Esophagus (tissue), 2 donors: ENCODE measurements around the gene CCT7. TPM values are rescaled to one million over a fixed set of nuclear protein-coding genes. Genes with fewer than 3 reads are reported as not detected.

Source experiments
- H3K27ac ChIP-seq, 2 donors: one replicate each; pipeline ENCODE4 v1.5.1; 2013; ENCODE audit warnings: low read depth in 2 of 2, mild to moderate bottlenecking in 2 of 2, inconsistent platforms in 1 of 2, low read length in 1 of 2, moderate library complexity in 1 of 2
- H3K27me3 ChIP-seq, 2 donors: one replicate each; pipeline ENCODE4 v1.6.1; 2013; ENCODE audit warnings: low read length in 2 of 2, control low read depth in 1 of 2, mild to moderate bottlenecking in 1 of 2; ENCODE audit not compliant: insufficient read depth in 2 of 2, control insufficient read depth in 1 of 2
- H3K36me3 ChIP-seq, 2 donors: one replicate each; pipeline ENCODE4 v1.6.1; 2013; ENCODE audit warnings: low read length in 1 of 2; ENCODE audit not compliant: control insufficient read depth in 2 of 2, insufficient read depth in 2 of 2
- H3K4me1 ChIP-seq, 2 donors: one replicate each; pipeline ENCODE4 v1.6.1; 2013; ENCODE audit warnings: low read length in 1 of 2; ENCODE audit not compliant: control insufficient read depth in 2 of 2, insufficient read depth in 2 of 2
- H3K4me3 ChIP-seq, 2 donors: one replicate each; pipeline ENCODE4 v1.5.1; 2013; ENCODE audit warnings: low read length in 2 of 2, mild to moderate bottlenecking in 2 of 2, low read depth in 1 of 2, moderate library complexity in 1 of 2
- H3K9me3 ChIP-seq, 2 donors: one replicate each; pipeline ENCODE4 v1.6.1; 2013; ENCODE audit warnings: mild to moderate bottlenecking in 2 of 2, low read depth in 1 of 2, low read length in 1 of 2, moderate library complexity in 1 of 2; ENCODE audit not compliant: control insufficient read depth in 2 of 2, insufficient read depth in 1 of 2
- WGBS, 2 donors: extraction: QIAGEN DNeasy Blood & Tissue Kit; methylation state at CpG; one replicate each; pipeline ENCODE4 v1.1.7; 2013; 5-methylcytosine and 5-hydroxymethylcytosine counted together
- polyA plus RNA-seq, 2 donors: library from polyadenylated mRNA; stranded (reverse); fragments of 200-250 nt; gene quantifications; one replicate each; pipeline ENCODE4 v1.2.3, GENCODE V29; 2013
- donor health status: healthy with polysubstance abuse.
- donor health status: Bipolar disorder and iron deficiency.

Gene CCT7
- polyA plus RNA-seq, 2 donors = 101 to 164 TPM

GRCh38 chr2:73238149-73238548 lies 4.0 kb downstream of the CCT7 start:
- no peaks in the 10 kb centered on the region for H3K27me3 ChIP-seq
- no peak overlapping the region for H3K27ac ChIP-seq
- H3K36me3 ChIP-seq = peaks cover 7 to 9% of the 10 kb centered on the region in 2 donors
- H3K9me3 ChIP-seq = no peaks in the 10 kb centered on the region
- WGBS, 2 donors = 74 to 83% methylated on average over 3 of the region's 3 CpGs
- H3K4me3 ChIP-seq = no peak overlapping the region
- peaks cover 0 to 4% of the 10 kb centered on the region in 2 donors for H3K4me1 ChIP-seq

GRCh38 chr2:73238976-73239375 lies 4.9 kb downstream of the CCT7 start:
- WGBS, 2 donors = 84 to 92% methylated on average over 1 of the region's 1 CpG
- H3K27me3 ChIP-seq = no peaks in the 10 kb centered on the region
- no peak overlapping the region for H3K27ac ChIP-seq
- no peak overlapping the region for H3K4me3 ChIP-seq
- peaks cover 7 to 9% of the 10 kb centered on the region in 2 donors for H3K36me3 ChIP-seq
- H3K4me1 ChIP-seq = peaks cover 0 to 4% of the 10 kb centered on the region in 2 donors
- H3K9me3 ChIP-seq = no peaks in the 10 kb centered on the region

- Histone ChIP-seq H3K9me3 (no peaks in the 10 kb centered on the region), H3K36me3 (peaks cover 9 to 12% of the 10 kb centered on the region in 2 donors), H3K27ac (no peak overlapping the region), H3K27me3 (no peaks in the 10 kb centered on the region), H3K4me3 (no peak overlapping the region), H3K4me1 (peaks cover 2 to 4% of the 10 kb centered on the region in 2 donors)
- 35 to 51% methylated on average over 3 of the region's 3 CpGs for WGBS, 2 donors
These were observed 5.7 kb downstream of the CCT7 start for GRCh38 chr2:73239776-73240175.

GRCh38 chr2:73243884-73244570 lies 9.9 kb downstream of the CCT7 start:
- no peaks in the 10 kb centered on the region for H3K9me3 ChIP-seq
- H3K27ac ChIP-seq = no peak overlapping the region
- H3K4me1 ChIP-seq = peaks cover 0 to 2% of the 10 kb centered on the region in 2 donors
- H3K4me3 ChIP-seq = no peak overlapping the region
- no peaks in the 10 kb centered on the region for H3K27me3 ChIP-seq
- peaks cover 23 to 27% of the 10 kb centered on the region in 2 donors for H3K36me3 ChIP-seq
- 33 to 51% methylated on average over 5 of the region's 5 CpGs for WGBS, 2 donors

- 74 to 80% methylated on average over 3 of the region's 3 CpGs for WGBS, 2 donors
- peaks cover 21 to 27% of the 10 kb centered on the region in 2 donors for H3K36me3 ChIP-seq
These were observed 10.5 kb downstream of the CCT7 start for GRCh38 chr2:73244580-73244979.

GRCh38 chr2:73246850-73247249 lies 12.7 kb downstream of the CCT7 start:
- no peaks in the 10 kb centered on the region for H3K27me3 ChIP-seq
- WGBS, 2 donors = 80 to 85% methylated on average over 3 of the region's 3 CpGs
- H3K9me3 ChIP-seq = no peaks in the 10 kb centered on the region
- no peak overlapping the region for H3K4me3 ChIP-seq
- peaks cover 0 to 2% of the 10 kb centered on the region in 2 donors for H3K4me1 ChIP-seq
- H3K27ac ChIP-seq = no peak overlapping the region
- peaks cover 23 to 39% of the 10 kb centered on the region in 2 donors for H3K36me3 ChIP-seq

More at GRCh38 chr2:73244580-73244979, 10.5 kb downstream of the CCT7 start:
- Histone ChIP-seq H3K27me3 (no peaks in the 10 kb centered on the region), H3K4me1 (peaks cover 0 to 2% of the 10 kb centered on the region in 2 donors), H3K4me3 (no peak overlapping the region), H3K27ac (no peak overlapping the region), H3K9me3 (no peaks in the 10 kb centered on the region)

- no peaks in the 10 kb centered on the region for H3K9me3 ChIP-seq
- H3K27ac ChIP-seq = no peak overlapping the region
- H3K36me3 ChIP-seq = peaks cover 27 to 53% of the 10 kb centered on the region in 2 donors
- H3K4me3 ChIP-seq = no peak overlapping the region
- H3K4me1 ChIP-seq = no peaks in the 10 kb centered on the region
- 83 to 87% methylated on average over 9 of the region's 9 CpGs for WGBS, 2 donors
- H3K27me3 ChIP-seq = no peaks in the 10 kb centered on the region
These were observed 15.5 kb downstream of the CCT7 start for GRCh38 chr2:73249636-73250035.

- peaks cover 0 to 2% of the 10 kb centered on the region in 2 donors for H3K4me1 ChIP-seq
- 82 to 88% methylated on average over 17 of the region's 17 CpGs for WGBS, 2 donors
- H3K36me3 ChIP-seq = peaks cover 23 to 49% of the 10 kb centered on the region in 2 donors
- H3K9me3 ChIP-seq = no peaks in the 10 kb centered on the region
- no peak overlapping the region for H3K4me3 ChIP-seq
- H3K27ac ChIP-seq = no peak overlapping the region
- no peaks in the 10 kb centered on the region for H3K27me3 ChIP-seq
These were observed 17.1 kb downstream of the CCT7 start for GRCh38 chr2:73250872-73251846.

GRCh38 chr2:73252238-73253027 lies 18.3 kb downstream of the CCT7 start:
- Histone ChIP-seq H3K9me3 (no peaks in the 10 kb centered on the region), H3K4me1 (peaks cover 0 to 2% of the 10 kb centered on the region in 2 donors), H3K36me3 (peaks cover 23 to 43% of the 10 kb centered on the region in 2 donors), H3K4me3 (no peak overlapping the region), H3K27me3 (no peaks in the 10 kb centered on the region), H3K27ac (no peak overlapping the region)
- 78 to 85% methylated on average over 17 of the region's 17 CpGs for WGBS, 2 donors
